Astrocyte of the cerebellum (primary cell): ENCODE results near the gene PAQR5.

Experiments
- DNase-seq: peaks from one replicate; pipeline ENCODE4 v3.0.0-alpha.2; 2011; ENCODE audit warnings: low read depth
- H3K4me3 ChIP-seq: 2 replicates; pipeline ENCODE4 v1.5.1; 2011; ENCODE audit warnings: mild to moderate bottlenecking, low read depth, low read length, moderate library complexity
- CTCF ChIP-seq: IDR thresholded peaks from 2 replicates; pipeline ENCODE4 v1.5.1; 2012; ENCODE audit warnings: low read length, low read depth, moderate library complexity, mild to moderate bottlenecking; ENCODE audit errors: missing control alignments
- in situ Hi-C: cut with HindIII; loops from 2 replicates; pipeline ENCODE4 v1.10.0; 2017; ENCODE audit warnings: low sequenced_read_pairs

Gene PAQR5

GRCh38 chr15:69402816-69403215, 104.1 kb downstream of the PAQR5 start:
- no peak for TF ChIP-seq CTCF
- in situ Hi-C loops: no loop called here
- no peak for DNase-seq
- H3K4me3 ChIP-seq: no peak overlapping the region

- in situ Hi-C loops: no loop called here
- H3K4me3 ChIP-seq: no peak overlapping the region
- no peak for TF ChIP-seq CTCF
- DNase-seq: peak; percentile 80
These were observed 104.9 kb downstream of the PAQR5 start for GRCh38 chr15:69403594-69403993.

- in situ Hi-C loops: no loop called here
- no peak overlapping the region for H3K4me3 ChIP-seq
- no peak for DNase-seq
- no peak for TF ChIP-seq CTCF
These were observed 106.4 kb downstream of the PAQR5 start for GRCh38 chr15:69405110-69405509.

GRCh38 chr15:69407719-69408400, 109.1 kb downstream of the PAQR5 start:
- no peak overlapping the region for H3K4me3 ChIP-seq
- no peak for DNase-seq
- in situ Hi-C loops: no loop called here
- no peak for TF ChIP-seq CTCF

- DNase-seq: no peak
- TF ChIP-seq CTCF: no peak
- H3K4me3 ChIP-seq: no peak overlapping the region
- in situ Hi-C loops: no loop called here
These were observed 110.1 kb downstream of the PAQR5 start for GRCh38 chr15:69408841-69409240.

GRCh38 chr15:69410248-69410874, 111.6 kb downstream of the PAQR5 start:
- in situ Hi-C loops: no loop called here
- H3K4me3 ChIP-seq: no peak overlapping the region
- TF ChIP-seq CTCF: peak; percentile 32
- no peak for DNase-seq
